Smooth muscle cell (in vitro differentiated cells): ENCODE data around the gene CCDC85C. TPM values are rescaled to one million over a fixed set of nuclear protein-coding genes. Genes with fewer than 3 reads are reported as not detected.
A peak's percentile ranks its signal among the peaks of the same experiment; 100 is the strongest.

Experiments
- DNase-seq: peaks from one replicate; lab custom pipeline; 2025; ENCODE audit not compliant: unreplicated experiment; lab: John Stamatoyannopoulos, UW
- H2AFZ ChIP-seq: fragments of 200-600 bp; sonication (generic); 2 replicates; pipeline ENCODE4 v1.6.0; 2016; ENCODE audit warnings: antibody characterized with exemption, low read depth, mild to moderate bottlenecking
- H3F3A ChIP-seq: fragments of 200-600 bp; sonication (generic); 2 replicates; pipeline ENCODE4 v1.6.0; 2017; ENCODE audit warnings: antibody characterized with exemption, low read depth
- H3K27ac ChIP-seq: fragments of 200-600 bp; sonication (generic); 2 replicates; pipeline ENCODE4 v1.5.1; 2016; ENCODE audit warnings: low read depth, mild to moderate bottlenecking
- H3K27me3 ChIP-seq: fragments of 200-600 bp; sonication (generic); 2 replicates; pipeline ENCODE4 v1.6.1; 2016; ENCODE audit warnings: low read depth, mild to moderate bottlenecking
- H3K36me3 ChIP-seq: fragments of 200-600 bp; sonication (generic); 2 replicates; pipeline ENCODE4 v1.5.1; 2016; ENCODE audit warnings: low read depth
- H3K4me1 ChIP-seq: fragments of 200-600 bp; sonication (generic); 2 replicates; pipeline ENCODE4 v1.5.1; 2016; ENCODE audit warnings: low read depth
- H3K4me2 ChIP-seq: fragments of 200-600 bp; sonication (generic); 2 replicates; pipeline ENCODE4 v1.6.0; 2016; ENCODE audit warnings: mild to moderate bottlenecking
- H3K4me3 ChIP-seq: fragments of 200-600 bp; sonication (generic); 2 replicates; pipeline ENCODE4 v1.5.1; 2016; ENCODE audit warnings: mild to moderate bottlenecking
- H3K79me2 ChIP-seq: fragments of 200-600 bp; sonication (generic); 2 replicates; pipeline ENCODE4 v1.6.0; 2016; ENCODE audit warnings: low read depth, mild to moderate bottlenecking
- H3K9ac ChIP-seq: fragments of 200-600 bp; sonication (generic); 2 replicates; pipeline ENCODE4 v1.6.0; 2016; ENCODE audit warnings: low read depth
- H3K9me3 ChIP-seq: fragments of 200-600 bp; sonication (generic); replicated peaks from 2 replicates; pipeline ENCODE4 v1.5.1; 2016; ENCODE audit warnings: low read depth
- H4K20me1 ChIP-seq: fragments of 200-600 bp; sonication (generic); 2 replicates; pipeline ENCODE4 v1.6.0; 2016; ENCODE audit warnings: low read depth
- WGBS: methylation state at CpG from one replicate; pipeline ENCODE4 v1.1.7; 2016; ENCODE audit warnings: low lambda C conversion rate; 5-methylcytosine and 5-hydroxymethylcytosine counted together
- polyA plus RNA-seq: library from polyadenylated mRNA; unstranded; fragments of >200 nt; fragmentation: Nextera tagmentation; extraction: Ambion mirVana; gene quantifications from 2 replicates; pipeline ENCODE4 v1.2.1, GENCODE V29; 2016
- total RNA-seq: library from RNA; depleted of rRNA; stranded (reverse); fragments of >200 nt; gene quantifications from 2 replicates; pipeline ENCODE4 v1.2.3, GENCODE V29; 2014
- TF ChIP-seq, protein P1 (sequence below): fragments of 200-600 bp; sonication (generic); IDR thresholded peaks from 2 replicates; pipeline ENCODE4 v1.5.1; 2017; ENCODE audit warnings: borderline replicate concordance, mild to moderate bottlenecking, antibody characterized with exemption; ENCODE audit not compliant: insufficient read depth, poor library complexity, severe bottlenecking

Gene CCDC85C
- total and polyA plus RNA-seq, 2 experiments from 2014 or later: 4.0 to 6.5 TPM

DNA sequence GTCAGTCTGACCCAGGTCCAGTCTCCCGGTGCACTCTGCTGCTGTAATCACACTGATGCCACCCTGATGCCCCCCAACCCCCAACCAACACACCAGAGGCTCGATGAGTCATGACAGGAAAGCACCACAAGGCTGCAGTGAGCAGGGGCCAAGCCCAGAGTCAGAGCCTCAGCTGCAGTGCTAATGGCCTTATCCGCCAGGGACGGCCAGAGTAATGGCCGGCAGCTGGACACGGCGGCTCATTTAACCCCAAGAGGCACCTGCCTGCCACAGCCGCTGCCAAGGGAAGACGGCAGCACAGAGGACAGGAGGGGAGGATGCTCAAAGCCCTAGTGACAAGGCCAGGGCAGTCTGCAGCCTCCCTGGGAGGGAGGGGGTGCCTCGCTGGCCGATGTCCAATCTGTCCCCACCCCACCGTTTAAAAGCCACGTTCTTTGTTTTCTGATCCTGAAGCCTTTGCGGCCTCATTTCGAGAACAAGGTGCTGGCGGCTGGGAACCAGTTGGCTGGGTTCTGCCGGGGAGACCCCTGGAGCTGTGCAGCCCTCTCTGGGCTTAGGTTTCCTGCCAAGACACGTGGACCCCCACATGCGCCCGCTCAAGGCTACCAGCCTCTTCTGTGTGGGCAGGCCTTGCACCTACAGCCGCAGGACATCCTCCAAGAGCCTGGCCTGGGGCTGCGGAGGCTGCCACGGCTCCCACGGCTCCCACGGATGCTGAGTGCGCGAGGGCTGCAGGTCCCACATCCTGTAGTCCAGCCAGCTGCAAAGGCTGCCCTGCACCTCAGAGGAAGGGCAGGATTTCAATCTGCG is 13.1 kb downstream of the CCDC85C start:
- no peaks in the 10 kb centered on the region for H3K79me2 ChIP-seq
- peak overlapping the region; percentile 63 for H3K4me2 ChIP-seq
- no peak overlapping the region for H3K4me3 ChIP-seq
- H3F3A ChIP-seq: no peaks in the 10 kb centered on the region
- no peaks in the 10 kb centered on the region for H3K36me3 ChIP-seq
- 68% methylated on average over 28 of the region's 28 CpGs for WGBS
- H4K20me1 ChIP-seq: peaks cover 18% of the 10 kb centered on the region
- no peaks in the 10 kb centered on the region for H3K27me3 ChIP-seq
- no peak overlapping the region for H3K27ac ChIP-seq
- H3K9ac ChIP-seq: no peak overlapping the region
- H3K9me3 ChIP-seq: no peaks in the 10 kb centered on the region
- no peak for DNase-seq
- TF ChIP-seq, protein P1, sequence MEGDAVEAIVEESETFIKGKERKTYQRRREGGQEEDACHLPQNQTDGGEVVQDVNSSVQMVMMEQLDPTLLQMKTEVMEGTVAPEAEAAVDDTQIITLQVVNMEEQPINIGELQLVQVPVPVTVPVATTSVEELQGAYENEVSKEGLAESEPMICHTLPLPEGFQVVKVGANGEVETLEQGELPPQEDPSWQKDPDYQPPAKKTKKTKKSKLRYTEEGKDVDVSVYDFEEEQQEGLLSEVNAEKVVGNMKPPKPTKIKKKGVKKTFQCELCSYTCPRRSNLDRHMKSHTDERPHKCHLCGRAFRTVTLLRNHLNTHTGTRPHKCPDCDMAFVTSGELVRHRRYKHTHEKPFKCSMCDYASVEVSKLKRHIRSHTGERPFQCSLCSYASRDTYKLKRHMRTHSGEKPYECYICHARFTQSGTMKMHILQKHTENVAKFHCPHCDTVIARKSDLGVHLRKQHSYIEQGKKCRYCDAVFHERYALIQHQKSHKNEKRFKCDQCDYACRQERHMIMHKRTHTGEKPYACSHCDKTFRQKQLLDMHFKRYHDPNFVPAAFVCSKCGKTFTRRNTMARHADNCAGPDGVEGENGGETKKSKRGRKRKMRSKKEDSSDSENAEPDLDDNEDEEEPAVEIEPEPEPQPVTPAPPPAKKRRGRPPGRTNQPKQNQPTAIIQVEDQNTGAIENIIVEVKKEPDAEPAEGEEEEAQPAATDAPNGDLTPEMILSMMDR: no peak
- H2AFZ ChIP-seq: no peak overlapping the region
- H3K4me1 ChIP-seq: peaks cover 44% of the 10 kb centered on the region

DNA sequence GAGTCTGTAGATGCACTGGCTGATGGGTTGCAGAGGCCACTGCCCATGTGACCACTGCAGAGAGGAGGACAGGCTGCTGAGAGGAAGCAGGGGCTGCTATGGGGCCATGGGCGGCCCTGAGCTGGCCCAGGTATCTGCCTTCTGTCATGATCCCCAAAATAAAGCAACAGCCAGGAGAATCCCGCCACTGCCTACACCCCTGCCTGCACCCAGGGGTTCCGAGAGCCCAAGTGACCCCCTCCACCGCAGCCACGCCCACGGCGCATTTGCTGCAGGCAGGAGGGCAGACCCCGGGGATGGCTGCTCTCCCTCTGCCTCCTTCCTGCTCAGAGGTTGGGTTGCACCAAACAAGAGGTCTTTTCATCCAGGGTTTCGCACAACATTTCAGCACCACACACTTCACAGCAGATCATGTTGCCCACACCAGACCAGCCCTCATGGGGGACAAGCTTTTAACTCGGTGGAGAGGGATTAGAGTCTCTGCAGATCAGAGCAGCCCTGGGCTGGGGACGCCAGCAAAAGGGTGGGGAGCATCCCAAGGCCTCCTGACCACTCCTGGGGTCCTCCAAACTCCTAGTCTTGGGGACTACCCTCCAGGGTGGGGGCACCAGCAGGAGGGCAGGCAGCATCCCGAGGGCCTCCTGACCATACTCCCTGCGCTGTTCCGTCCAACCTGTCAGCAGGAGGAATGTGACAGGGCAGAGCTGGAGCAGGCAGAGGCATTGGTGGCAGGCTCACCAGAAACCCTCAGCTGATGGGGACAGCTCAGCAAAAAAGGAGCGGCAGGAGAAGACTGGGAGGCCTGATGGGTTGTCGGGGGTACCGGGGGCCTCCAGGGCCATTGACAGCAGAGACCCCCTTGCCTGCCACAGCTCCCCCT is 14.1 kb downstream of the CCDC85C start:
- Histone ChIP-seq H4K20me1 (peaks cover 22% of the 10 kb centered on the region), H3K27ac (no peak overlapping the region), H3K9ac (no peak overlapping the region), H3K79me2 (no peaks in the 10 kb centered on the region), H3K4me3 (no peak overlapping the region), H3K27me3 (no peaks in the 10 kb centered on the region), H3F3A (no peaks in the 10 kb centered on the region), H3K9me3 (no peaks in the 10 kb centered on the region), H3K4me2 (peak overlapping the region; percentile 63), H3K36me3 (no peaks in the 10 kb centered on the region), H3K4me1 (peaks cover 44% of the 10 kb centered on the region), H2AFZ (no peak overlapping the region)
- DNase-seq: no peak
- TF ChIP-seq, protein P1: no peak
- 74% methylated on average over 17 of the region's 17 CpGs for WGBS

DNA sequence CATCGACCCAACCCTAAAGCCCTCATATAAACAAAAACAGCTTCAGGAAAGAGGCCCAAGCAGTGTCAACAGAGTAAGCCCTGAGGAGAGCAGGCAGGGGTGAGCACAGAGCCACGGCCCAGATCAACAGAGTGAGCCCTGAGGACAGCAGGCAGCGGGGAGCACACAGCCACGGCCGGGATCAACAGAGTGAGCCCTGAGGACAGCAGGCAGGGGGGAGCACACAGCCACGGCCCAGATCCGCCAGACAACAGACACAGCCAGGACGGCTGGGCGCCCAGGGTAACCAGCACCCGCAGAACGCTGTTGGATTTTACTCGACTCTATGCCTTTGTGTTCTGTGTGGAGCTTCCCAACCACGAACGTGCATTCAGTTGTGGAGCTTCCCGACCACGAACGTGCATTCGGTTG is 15.0 kb downstream of the CCDC85C start:
- Histone ChIP-seq H3K27me3 (no peaks in the 10 kb centered on the region), H3K9ac (no peak overlapping the region), H3K27ac (no peak overlapping the region), H3K4me2 (peak overlapping the region; percentile 43), H3F3A (no peaks in the 10 kb centered on the region), H3K36me3 (no peaks in the 10 kb centered on the region), H3K79me2 (no peaks in the 10 kb centered on the region), H3K4me3 (no peak overlapping the region), H3K9me3 (no peaks in the 10 kb centered on the region), H3K4me1 (peaks cover 44% of the 10 kb centered on the region), H4K20me1 (peaks cover 22% of the 10 kb centered on the region), H2AFZ (no peak overlapping the region)
- 32% methylated on average over 18 of the region's 18 CpGs for WGBS
- no peak for DNase-seq
- TF ChIP-seq, protein P1: no peak
